ENCODE results near the gene THRB. TPM values are rescaled to one million over a fixed set of nuclear protein-coding genes. Genes with fewer than 3 reads are reported as not detected.

Gene THRB
- total RNA-seq, 1 experiment from 2014 or later: 5.8 TPM

- H3K9me3 Mint-ChIP-seq: no peaks in the 10 kb centered on the region; the same call in 1 of the 2 replicates
- H3K27me3 Mint-ChIP-seq (ENCODE audit: low read depth): no peaks in the 10 kb centered on the region
- POLR2A ChIA-PET: no interaction called here
- CTCF ChIA-PET: no interaction called here
- TF ChIP-seq ZNF232 (CRISPR knock-in tag; IDR thresholded peaks at IDR 0.05) (no peak), FOXP4 (CRISPR knock-in tag; IDR thresholded peaks at IDR 0.05) (no peak), ZNF416 (CRISPR knock-in tag; IDR thresholded peaks at IDR 0.05) (no peak), CDX4 (CRISPR knock-in tag; IDR thresholded peaks at IDR 0.05; ENCODE audit: borderline replicate concordance) (no peak), SMAD4 (CRISPR knock-in tag; IDR thresholded peaks at IDR 0.05) (no peak), TCF7 (CRISPR knock-in tag; IDR thresholded peaks at IDR 0.05; ENCODE audit: low read depth) (no peak), ZNF671 (CRISPR knock-in tag; IDR thresholded peaks at IDR 0.05) (no peak), TP53 (CRISPR knock-in tag; IDR thresholded peaks at IDR 0.05) (no peak), TEAD4 (CRISPR knock-in tag; IDR thresholded peaks at IDR 0.05) (no peak), ZNF138 (CRISPR knock-in tag; conservative IDR thresholded peaks at IDR 0.05) (no peak), GABPB1 (CRISPR knock-in tag; IDR thresholded peaks at IDR 0.05) (no peak)
- TF ChIP-seq, protein P1, sequence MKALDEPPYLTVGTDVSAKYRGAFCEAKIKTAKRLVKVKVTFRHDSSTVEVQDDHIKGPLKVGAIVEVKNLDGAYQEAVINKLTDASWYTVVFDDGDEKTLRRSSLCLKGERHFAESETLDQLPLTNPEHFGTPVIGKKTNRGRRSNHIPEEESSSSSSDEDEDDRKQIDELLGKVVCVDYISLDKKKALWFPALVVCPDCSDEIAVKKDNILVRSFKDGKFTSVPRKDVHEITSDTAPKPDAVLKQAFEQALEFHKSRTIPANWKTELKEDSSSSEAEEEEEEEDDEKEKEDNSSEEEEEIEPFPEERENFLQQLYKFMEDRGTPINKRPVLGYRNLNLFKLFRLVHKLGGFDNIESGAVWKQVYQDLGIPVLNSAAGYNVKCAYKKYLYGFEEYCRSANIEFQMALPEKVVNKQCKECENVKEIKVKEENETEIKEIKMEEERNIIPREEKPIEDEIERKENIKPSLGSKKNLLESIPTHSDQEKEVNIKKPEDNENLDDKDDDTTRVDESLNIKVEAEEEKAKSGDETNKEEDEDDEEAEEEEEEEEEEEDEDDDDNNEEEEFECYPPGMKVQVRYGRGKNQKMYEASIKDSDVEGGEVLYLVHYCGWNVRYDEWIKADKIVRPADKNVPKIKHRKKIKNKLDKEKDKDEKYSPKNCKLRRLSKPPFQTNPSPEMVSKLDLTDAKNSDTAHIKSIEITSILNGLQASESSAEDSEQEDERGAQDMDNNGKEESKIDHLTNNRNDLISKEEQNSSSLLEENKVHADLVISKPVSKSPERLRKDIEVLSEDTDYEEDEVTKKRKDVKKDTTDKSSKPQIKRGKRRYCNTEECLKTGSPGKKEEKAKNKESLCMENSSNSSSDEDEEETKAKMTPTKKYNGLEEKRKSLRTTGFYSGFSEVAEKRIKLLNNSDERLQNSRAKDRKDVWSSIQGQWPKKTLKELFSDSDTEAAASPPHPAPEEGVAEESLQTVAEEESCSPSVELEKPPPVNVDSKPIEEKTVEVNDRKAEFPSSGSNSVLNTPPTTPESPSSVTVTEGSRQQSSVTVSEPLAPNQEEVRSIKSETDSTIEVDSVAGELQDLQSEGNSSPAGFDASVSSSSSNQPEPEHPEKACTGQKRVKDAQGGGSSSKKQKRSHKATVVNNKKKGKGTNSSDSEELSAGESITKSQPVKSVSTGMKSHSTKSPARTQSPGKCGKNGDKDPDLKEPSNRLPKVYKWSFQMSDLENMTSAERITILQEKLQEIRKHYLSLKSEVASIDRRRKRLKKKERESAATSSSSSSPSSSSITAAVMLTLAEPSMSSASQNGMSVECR (CRISPR knock-in tag; IDR thresholded peaks at IDR 0.05; ENCODE audit: borderline replicate concordance): no peak
- TF ChIP-seq, protein P2, sequence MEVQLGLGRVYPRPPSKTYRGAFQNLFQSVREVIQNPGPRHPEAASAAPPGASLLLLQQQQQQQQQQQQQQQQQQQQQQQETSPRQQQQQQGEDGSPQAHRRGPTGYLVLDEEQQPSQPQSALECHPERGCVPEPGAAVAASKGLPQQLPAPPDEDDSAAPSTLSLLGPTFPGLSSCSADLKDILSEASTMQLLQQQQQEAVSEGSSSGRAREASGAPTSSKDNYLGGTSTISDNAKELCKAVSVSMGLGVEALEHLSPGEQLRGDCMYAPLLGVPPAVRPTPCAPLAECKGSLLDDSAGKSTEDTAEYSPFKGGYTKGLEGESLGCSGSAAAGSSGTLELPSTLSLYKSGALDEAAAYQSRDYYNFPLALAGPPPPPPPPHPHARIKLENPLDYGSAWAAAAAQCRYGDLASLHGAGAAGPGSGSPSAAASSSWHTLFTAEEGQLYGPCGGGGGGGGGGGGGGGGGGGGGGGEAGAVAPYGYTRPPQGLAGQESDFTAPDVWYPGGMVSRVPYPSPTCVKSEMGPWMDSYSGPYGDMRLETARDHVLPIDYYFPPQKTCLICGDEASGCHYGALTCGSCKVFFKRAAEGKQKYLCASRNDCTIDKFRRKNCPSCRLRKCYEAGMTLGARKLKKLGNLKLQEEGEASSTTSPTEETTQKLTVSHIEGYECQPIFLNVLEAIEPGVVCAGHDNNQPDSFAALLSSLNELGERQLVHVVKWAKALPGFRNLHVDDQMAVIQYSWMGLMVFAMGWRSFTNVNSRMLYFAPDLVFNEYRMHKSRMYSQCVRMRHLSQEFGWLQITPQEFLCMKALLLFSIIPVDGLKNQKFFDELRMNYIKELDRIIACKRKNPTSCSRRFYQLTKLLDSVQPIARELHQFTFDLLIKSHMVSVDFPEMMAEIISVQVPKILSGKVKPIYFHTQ (CRISPR knock-in tag; IDR thresholded peaks at IDR 0.05): no peak
- TF ChIP-seq, protein P3, sequence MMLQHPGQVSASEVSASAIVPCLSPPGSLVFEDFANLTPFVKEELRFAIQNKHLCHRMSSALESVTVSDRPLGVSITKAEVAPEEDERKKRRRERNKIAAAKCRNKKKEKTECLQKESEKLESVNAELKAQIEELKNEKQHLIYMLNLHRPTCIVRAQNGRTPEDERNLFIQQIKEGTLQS (CRISPR knock-in tag; conservative IDR thresholded peaks at IDR 0.05): no peak
- TF ChIP-seq, protein P4, sequence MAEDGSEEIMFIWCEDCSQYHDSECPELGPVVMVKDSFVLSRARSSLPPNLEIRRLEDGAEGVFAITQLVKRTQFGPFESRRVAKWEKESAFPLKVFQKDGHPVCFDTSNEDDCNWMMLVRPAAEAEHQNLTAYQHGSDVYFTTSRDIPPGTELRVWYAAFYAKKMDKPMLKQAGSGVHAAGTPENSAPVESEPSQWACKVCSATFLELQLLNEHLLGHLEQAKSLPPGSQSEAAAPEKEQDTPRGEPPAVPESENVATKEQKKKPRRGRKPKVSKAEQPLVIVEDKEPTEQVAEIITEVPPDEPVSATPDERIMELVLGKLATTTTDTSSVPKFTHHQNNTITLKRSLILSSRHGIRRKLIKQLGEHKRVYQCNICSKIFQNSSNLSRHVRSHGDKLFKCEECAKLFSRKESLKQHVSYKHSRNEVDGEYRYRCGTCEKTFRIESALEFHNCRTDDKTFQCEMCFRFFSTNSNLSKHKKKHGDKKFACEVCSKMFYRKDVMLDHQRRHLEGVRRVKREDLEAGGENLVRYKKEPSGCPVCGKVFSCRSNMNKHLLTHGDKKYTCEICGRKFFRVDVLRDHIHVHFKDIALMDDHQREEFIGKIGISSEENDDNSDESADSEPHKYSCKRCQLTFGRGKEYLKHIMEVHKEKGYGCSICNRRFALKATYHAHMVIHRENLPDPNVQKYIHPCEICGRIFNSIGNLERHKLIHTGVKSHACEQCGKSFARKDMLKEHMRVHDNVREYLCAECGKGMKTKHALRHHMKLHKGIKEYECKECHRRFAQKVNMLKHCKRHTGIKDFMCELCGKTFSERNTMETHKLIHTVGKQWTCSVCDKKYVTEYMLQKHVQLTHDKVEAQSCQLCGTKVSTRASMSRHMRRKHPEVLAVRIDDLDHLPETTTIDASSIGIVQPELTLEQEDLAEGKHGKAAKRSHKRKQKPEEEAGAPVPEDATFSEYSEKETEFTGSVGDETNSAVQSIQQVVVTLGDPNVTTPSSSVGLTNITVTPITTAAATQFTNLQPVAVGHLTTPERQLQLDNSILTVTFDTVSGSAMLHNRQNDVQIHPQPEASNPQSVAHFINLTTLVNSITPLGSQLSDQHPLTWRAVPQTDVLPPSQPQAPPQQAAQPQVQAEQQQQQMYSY (CRISPR knock-in tag; IDR thresholded peaks at IDR 0.05): no peak
- peaks cover 15% of the 10 kb centered on the region for H3K4me1 Mint-ChIP-seq
- H3K36me3 Mint-ChIP-seq: no peaks in the 10 kb centered on the region
- ATAC-seq: no peak
- H3K27ac Mint-ChIP-seq: no peak overlapping the region
- no peak for DNase-seq (ENCODE audit: low spot score)
- no peak overlapping the region for H3K4me3 Mint-ChIP-seq
Measured at GRCh38 chr3:24508423-24508839, 13.8 kb upstream of the THRB start.
